Stomach (tissue), 4 donors: Measurements from ENCODE around the gene GATB.

Source experiments
- EP300 ChIP-seq: sonication (generic); formaldehyde crosslinking; IDR thresholded peaks from one replicate; pipeline ENCODE4 v1.6.1; 2017; ENCODE audit warnings: antibody characterized with exemption
- POLR2A ChIP-seq, 4 donors: fragments of 450-650 bp; IDR thresholded peaks; one replicate each; pipeline ENCODE4 v1.6.1; 2016; ENCODE audit warnings: antibody characterized with exemption in 4 of 4, control low read depth in 2 of 4, mild to moderate bottlenecking in 1 of 4, moderate library complexity in 1 of 4
- POLR2AphosphoS5 ChIP-seq, 3 donors: sonication (generic); formaldehyde crosslinking; IDR thresholded peaks; one replicate each; pipeline ENCODE4 v1.6.1; 2016; ENCODE audit warnings: antibody characterized with exemption in 3 of 3
- TF ChIP-seq, protein P1 (sequence below), 7 experiments: fragments of 450-650 bp in 4 of 7; fragments of 200-600 bp in 3 of 7; sonication (generic) in 3 of 7; IDR thresholded peaks; one replicate each; pipeline ENCODE4 v1.5.1; 2016 to 2019; ENCODE audit warnings: antibody characterized with exemption in 7 of 7, control low read depth in 2 of 7, mild to moderate bottlenecking in 1 of 7

DNA sequence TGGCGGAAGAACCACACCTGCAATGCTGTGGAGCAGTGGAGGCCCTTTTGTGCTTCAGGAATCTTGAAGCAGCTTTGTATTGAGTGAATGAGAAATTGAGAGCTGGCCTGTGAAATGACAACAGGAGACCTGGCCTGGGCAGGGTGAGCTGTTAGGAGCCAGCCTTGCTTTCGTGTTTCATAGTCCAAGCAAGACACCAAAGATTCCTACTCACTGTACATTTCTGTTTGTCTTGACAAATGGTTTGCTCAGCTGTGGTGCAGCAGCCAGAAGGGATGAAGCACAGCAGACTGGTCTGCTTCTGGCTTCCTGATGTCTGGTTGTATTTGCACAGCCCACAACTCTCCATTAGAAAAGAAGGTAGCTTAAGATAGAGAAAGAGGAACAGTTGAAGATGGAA, 96.5 kb downstream of the GATB start:
- TF ChIP-seq POLR2A (IDR thresholded peaks at IDR 0.05), result no peak
- TF ChIP-seq, protein P1, sequence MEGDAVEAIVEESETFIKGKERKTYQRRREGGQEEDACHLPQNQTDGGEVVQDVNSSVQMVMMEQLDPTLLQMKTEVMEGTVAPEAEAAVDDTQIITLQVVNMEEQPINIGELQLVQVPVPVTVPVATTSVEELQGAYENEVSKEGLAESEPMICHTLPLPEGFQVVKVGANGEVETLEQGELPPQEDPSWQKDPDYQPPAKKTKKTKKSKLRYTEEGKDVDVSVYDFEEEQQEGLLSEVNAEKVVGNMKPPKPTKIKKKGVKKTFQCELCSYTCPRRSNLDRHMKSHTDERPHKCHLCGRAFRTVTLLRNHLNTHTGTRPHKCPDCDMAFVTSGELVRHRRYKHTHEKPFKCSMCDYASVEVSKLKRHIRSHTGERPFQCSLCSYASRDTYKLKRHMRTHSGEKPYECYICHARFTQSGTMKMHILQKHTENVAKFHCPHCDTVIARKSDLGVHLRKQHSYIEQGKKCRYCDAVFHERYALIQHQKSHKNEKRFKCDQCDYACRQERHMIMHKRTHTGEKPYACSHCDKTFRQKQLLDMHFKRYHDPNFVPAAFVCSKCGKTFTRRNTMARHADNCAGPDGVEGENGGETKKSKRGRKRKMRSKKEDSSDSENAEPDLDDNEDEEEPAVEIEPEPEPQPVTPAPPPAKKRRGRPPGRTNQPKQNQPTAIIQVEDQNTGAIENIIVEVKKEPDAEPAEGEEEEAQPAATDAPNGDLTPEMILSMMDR (IDR thresholded peaks at IDR 0.05), result no peak
- no peak for TF ChIP-seq EP300
- no peak for TF ChIP-seq POLR2AphosphoS5 (IDR thresholded peaks at IDR 0.05)
